ENCODE results near the gene KLHL14.
"Not testable (repeated sequence)": the region's sequence is repeated elsewhere in the genome, so short reads cannot be mapped to it uniquely, and the experiment has no call there.

The KLHL14 gene

GRCh38 chr18:32722279-32722678 lies 50.5 kb downstream of the KLHL14 start:
- DNase-seq: no peak

GRCh38 chr18:32717126-32717525 lies 55.7 kb downstream of the KLHL14 start:
- no peak for DNase-seq

- DNase-seq: peak in 17 of 56 donors; percentile 1 to 56 (median 11)
These were observed 58.2 kb downstream of the KLHL14 start for GRCh38 chr18:32714571-32715148.

- DNase-seq: no peak
These were observed 60.0 kb downstream of the KLHL14 start for GRCh38 chr18:32712860-32713259.

GRCh38 chr18:32711862-32712261 lies 61.0 kb downstream of the KLHL14 start:
- no peak for DNase-seq

GRCh38 chr18:32707586-32707985 lies 65.2 kb downstream of the KLHL14 start:
- no peak for DNase-seq

- DNase-seq: no peak
These were observed 65.7 kb downstream of the KLHL14 start for GRCh38 chr18:32707147-32707546.

- no peak for DNase-seq
These were observed 71.5 kb downstream of the KLHL14 start for GRCh38 chr18:32701313-32701712.

- DNase-seq: no peak
These were observed 74.7 kb downstream of the KLHL14 start for GRCh38 chr18:32698153-32698552.

- DNase-seq: no peak
These were observed 76.4 kb downstream of the KLHL14 start for GRCh38 chr18:32696376-32696775.

GRCh38 chr18:32695534-32695933 lies 77.3 kb downstream of the KLHL14 start:
- DNase-seq: no peak

- DNase-seq: no peak
These were observed 84.0 kb downstream of the KLHL14 start for GRCh38 chr18:32688821-32689220.

GRCh38 chr18:32684940-32685339 lies 87.9 kb downstream of the KLHL14 start:
- no peak for DNase-seq

- no peak for DNase-seq
These were observed 88.7 kb downstream of the KLHL14 start for GRCh38 chr18:32684096-32684495.

GRCh38 chr18:32683044-32683443 lies 89.8 kb downstream of the KLHL14 start:
- no peak for DNase-seq

GRCh38 chr18:32677578-32677977 lies 95.2 kb downstream of the KLHL14 start:
- DNase-seq: no peak

- DNase-seq: no peak
These were observed 98.3 kb downstream of the KLHL14 start for GRCh38 chr18:32674491-32674890.

GRCh38 chr18:32672398-32672797 lies 100.4 kb downstream of the KLHL14 start:
- no peak for DNase-seq

GRCh38 chr18:32670727-32671126 lies 102.1 kb downstream of the KLHL14 start:
- no peak for DNase-seq

GRCh38 chr18:32669549-32670165 lies 103.2 kb downstream of the KLHL14 start:
- DNase-seq: no peak

- DNase-seq: no peak
These were observed 103.9 kb downstream of the KLHL14 start for GRCh38 chr18:32668956-32669355.

GRCh38 chr18:32661486-32662299 lies 111.1 kb downstream of the KLHL14 start:
- no peak for DNase-seq

- not testable (repeated sequence) for DNase-seq
These were observed 118.3 kb downstream of the KLHL14 start for GRCh38 chr18:32654507-32654906.

Data from amygdala (tissue), 56 donors.